ENCODE measurements around the gene TRNP1.

- no peak for TF ChIP-seq CTCF (IDR thresholded peaks at IDR 0.05)
- TF ChIP-seq POLR2A (IDR thresholded peaks at IDR 0.05) = no peak
Measured at GRCh38 chr1:27005166-27005530, 11.7 kb downstream of the TRNP1 start.

Data from Peyer's patch (tissue), 4 donors.